Measurements from ENCODE around the gene TRPM3.

The TRPM3 gene

DNA sequence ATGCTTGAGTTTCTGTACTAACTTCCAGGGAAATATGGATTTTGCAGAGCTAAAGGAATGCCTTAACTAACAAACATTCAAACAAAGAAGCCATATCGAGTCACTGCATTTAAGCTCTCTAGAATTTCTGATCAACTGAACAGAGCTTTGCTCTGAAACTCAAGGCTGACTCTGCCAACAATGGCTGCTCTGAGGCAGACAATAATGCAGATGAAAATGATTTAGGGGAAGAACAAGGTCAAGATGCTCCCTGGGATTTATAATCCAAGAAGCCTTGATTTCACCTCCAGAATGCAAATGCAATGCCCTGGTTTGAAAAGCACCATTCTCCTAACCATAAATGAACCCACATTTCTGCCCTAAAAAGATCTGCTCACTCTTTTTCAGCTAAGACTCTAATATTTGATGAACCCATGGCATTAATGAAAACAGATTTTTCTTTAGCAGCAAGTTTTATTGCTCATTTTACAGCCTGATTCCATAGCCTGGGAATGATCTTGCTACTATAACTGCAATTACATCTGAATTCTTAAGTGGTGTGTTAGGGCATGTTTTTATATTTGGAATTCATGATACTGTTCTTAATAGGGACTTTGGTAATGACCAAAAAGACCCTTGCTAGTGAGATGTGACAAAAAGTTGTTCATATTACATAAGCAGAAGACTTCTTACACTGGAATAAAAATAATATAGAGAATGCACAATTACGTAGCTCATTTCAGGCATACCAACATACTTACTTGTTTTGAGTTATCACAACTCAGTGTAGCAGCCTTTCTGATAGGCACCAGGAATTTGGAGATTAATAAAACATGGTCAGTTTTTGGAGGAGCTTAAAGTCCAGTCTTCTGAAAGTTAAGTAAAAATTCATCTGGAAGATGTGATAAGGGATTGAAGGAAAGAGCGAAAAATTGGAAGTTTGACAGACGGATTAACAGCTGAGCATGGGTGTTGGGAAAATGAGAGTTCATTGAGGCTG, 169.4 kb downstream of the TRPM3 start:
- peaks cover 25% of the 10 kb centered on the region for H3K4me1 ChIP-seq (ENCODE audit: control insufficient read depth, insufficient read depth, low read length, poor library complexity, severe bottlenecking)
- H3K4me3 ChIP-seq (ENCODE audit: extremely low read depth, insufficient read depth, low read length, poor library complexity, severe bottlenecking) = no peak overlapping the region
- WGBS, 2 experiments (ENCODE audit: insufficient coverage in 2 of 2) = 94 to 96% methylated on average over 2 of the region's 4 CpGs
- no peaks in the 10 kb centered on the region for H3K9me3 ChIP-seq (ENCODE audit: control insufficient read depth, low read length)
- no peaks in the 10 kb centered on the region for H3K36me3 ChIP-seq (ENCODE audit: control insufficient read depth, insufficient read depth, low read length)
- no peak overlapping the region for H3K27ac ChIP-seq (ENCODE audit: low read depth, low read length, severe bottlenecking)

GRCh38 chr9:70950270-70950669, 171.2 kb downstream of the TRPM3 start:
- Histone ChIP-seq H3K9me3 (ENCODE audit: control insufficient read depth, low read length) (no peaks in the 10 kb centered on the region), H3K36me3 (ENCODE audit: control insufficient read depth, insufficient read depth, low read length) (no peaks in the 10 kb centered on the region), H3K27ac (ENCODE audit: low read depth, low read length, severe bottlenecking) (no peak overlapping the region), H3K4me1 (ENCODE audit: control insufficient read depth, insufficient read depth, low read length, poor library complexity, severe bottlenecking) (peaks cover 19% of the 10 kb centered on the region), H3K4me3 (ENCODE audit: extremely low read depth, insufficient read depth, low read length, poor library complexity, severe bottlenecking) (no peak overlapping the region)
- 64 to 100% methylated on average over 1 to 2 of the region's 2 CpGs for WGBS, 2 experiments (ENCODE audit: insufficient coverage in 2 of 2)

DNA sequence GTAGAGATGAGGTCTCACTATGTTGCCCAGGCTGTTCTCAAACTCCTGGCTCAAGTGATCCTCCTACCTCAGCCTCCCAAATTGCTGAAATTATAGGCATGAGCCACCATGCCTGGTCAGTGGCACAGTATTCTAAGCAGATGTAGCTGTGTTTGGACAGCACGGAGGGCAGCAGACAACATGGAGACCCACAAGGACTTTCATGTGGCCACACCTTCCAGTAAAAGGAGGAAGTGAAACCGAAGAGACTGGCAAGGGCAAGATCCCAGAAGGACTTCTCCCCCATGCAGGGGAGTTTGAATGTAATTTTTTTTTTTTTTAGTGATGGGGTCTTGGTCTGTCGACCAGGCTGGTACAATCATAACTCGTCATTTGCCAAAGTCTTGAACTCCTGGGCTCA, 172.2 kb downstream of the TRPM3 start:
- H3K4me3 ChIP-seq (ENCODE audit: extremely low read depth, insufficient read depth, low read length, poor library complexity, severe bottlenecking) = no peak overlapping the region
- no peak overlapping the region for H3K27ac ChIP-seq (ENCODE audit: low read depth, low read length, severe bottlenecking)
- H3K4me1 ChIP-seq (ENCODE audit: control insufficient read depth, insufficient read depth, low read length, poor library complexity, severe bottlenecking) = peaks cover 10% of the 10 kb centered on the region
- no peaks in the 10 kb centered on the region for H3K36me3 ChIP-seq (ENCODE audit: control insufficient read depth, insufficient read depth, low read length)
- H3K9me3 ChIP-seq (ENCODE audit: control insufficient read depth, low read length) = no peaks in the 10 kb centered on the region
- WGBS, 2 experiments (ENCODE audit: insufficient coverage in 2 of 2) = 89% methylated on average over 1 of the region's 4 CpGs; no CpG with 5 or more reads in 1 of the 2 experiments

- Histone ChIP-seq H3K27ac (ENCODE audit: low read depth, low read length, severe bottlenecking) (no peak overlapping the region), H3K4me1 (ENCODE audit: control insufficient read depth, insufficient read depth, low read length, poor library complexity, severe bottlenecking) (peaks cover 8% of the 10 kb centered on the region)
Measured at GRCh38 chr9:70948744-70949143, 172.7 kb downstream of the TRPM3 start.

DNA sequence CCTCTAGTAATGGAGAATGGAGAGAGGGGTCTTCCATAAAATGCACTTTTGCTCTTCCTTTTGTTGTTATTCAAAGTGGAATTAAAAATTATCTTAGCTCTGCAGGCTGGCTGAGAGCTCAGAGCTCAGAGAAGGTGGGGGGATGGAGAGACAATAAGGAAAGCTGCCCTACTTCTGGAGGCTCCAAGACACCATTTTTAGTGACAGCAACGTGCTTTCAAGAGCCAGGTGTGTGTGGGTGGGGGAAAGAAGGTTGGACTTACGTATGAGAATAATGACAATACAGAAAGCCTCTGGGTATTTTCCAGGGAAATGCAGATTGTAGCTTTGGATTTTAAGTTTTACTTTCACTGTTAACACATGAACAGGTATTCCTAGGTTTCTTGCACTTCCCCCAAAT, 173.9 kb downstream of the TRPM3 start:
- H3K9me3 ChIP-seq (ENCODE audit: control insufficient read depth, low read length) = no peaks in the 10 kb centered on the region
- H3K36me3 ChIP-seq (ENCODE audit: control insufficient read depth, insufficient read depth, low read length) = no peaks in the 10 kb centered on the region
- 56% methylated on average over 2 of the region's 2 CpGs; no CpG with 5 or more reads in 1 of the 2 experiments for WGBS, 2 experiments (ENCODE audit: insufficient coverage in 2 of 2)
- H3K4me1 ChIP-seq (ENCODE audit: control insufficient read depth, insufficient read depth, low read length, poor library complexity, severe bottlenecking) = no peaks in the 10 kb centered on the region
- no peak overlapping the region for H3K27ac ChIP-seq (ENCODE audit: low read depth, low read length, severe bottlenecking)
- no peak overlapping the region for H3K4me3 ChIP-seq (ENCODE audit: extremely low read depth, insufficient read depth, low read length, poor library complexity, severe bottlenecking)

More at GRCh38 chr9:70948744-70949143, 172.7 kb downstream of the TRPM3 start:
- no peak overlapping the region for H3K4me3 ChIP-seq (ENCODE audit: extremely low read depth, insufficient read depth, low read length, poor library complexity, severe bottlenecking)
- H3K36me3 ChIP-seq (ENCODE audit: control insufficient read depth, insufficient read depth, low read length) = no peaks in the 10 kb centered on the region
- no peaks in the 10 kb centered on the region for H3K9me3 ChIP-seq (ENCODE audit: control insufficient read depth, low read length)
- no CpG with 5 or more reads among the region's 1 CpG for WGBS, 2 experiments (ENCODE audit: insufficient coverage in 2 of 2)

DNA sequence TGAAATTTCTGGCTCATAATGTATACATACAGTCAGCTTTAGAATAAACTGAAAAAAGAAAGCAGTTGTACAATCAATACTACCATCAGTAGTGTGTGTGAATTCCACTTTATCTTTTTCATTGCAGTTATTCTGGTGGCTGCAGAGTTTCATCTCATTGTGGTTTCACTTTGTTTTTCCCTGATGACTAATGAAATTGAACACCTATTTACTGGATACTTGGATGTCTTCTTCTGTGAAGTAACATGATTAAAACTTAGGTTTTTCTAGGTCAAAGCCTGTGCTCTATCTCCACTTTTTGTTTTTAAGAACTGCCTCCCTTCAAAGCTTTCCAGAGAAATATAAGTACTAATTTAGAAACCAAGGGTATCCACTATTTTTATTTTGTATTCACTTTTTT, 174.3 kb downstream of the TRPM3 start:
- H3K4me3 ChIP-seq (ENCODE audit: extremely low read depth, insufficient read depth, low read length, poor library complexity, severe bottlenecking) = no peak overlapping the region
- H3K36me3 ChIP-seq (ENCODE audit: control insufficient read depth, insufficient read depth, low read length) = no peaks in the 10 kb centered on the region
- no peaks in the 10 kb centered on the region for H3K4me1 ChIP-seq (ENCODE audit: control insufficient read depth, insufficient read depth, low read length, poor library complexity, severe bottlenecking)
- no peaks in the 10 kb centered on the region for H3K9me3 ChIP-seq (ENCODE audit: control insufficient read depth, low read length)
- no peak overlapping the region for H3K27ac ChIP-seq (ENCODE audit: low read depth, low read length, severe bottlenecking)

DNA sequence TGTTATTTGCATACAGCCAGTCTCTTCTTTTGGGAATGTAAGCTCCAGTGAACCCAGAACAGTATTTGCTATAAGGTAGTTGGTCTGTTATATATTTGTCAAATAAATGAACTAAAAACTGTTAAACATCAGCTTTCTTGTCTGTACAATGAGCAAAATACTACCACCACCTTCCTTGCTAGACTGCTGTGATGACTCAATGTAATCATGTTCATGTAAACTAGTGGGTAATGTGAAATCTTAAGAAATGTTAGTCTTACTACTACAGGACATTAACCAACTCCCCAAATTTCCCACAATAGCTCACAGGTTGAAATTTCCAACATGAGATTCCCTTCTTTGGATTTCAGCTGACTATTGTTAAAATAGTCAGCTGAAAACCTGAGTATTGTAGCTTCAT, 176.1 kb downstream of the TRPM3 start:
- Histone ChIP-seq H3K4me3 (ENCODE audit: extremely low read depth, insufficient read depth, low read length, poor library complexity, severe bottlenecking) (no peak overlapping the region), H3K4me1 (ENCODE audit: control insufficient read depth, insufficient read depth, low read length, poor library complexity, severe bottlenecking) (no peaks in the 10 kb centered on the region), H3K36me3 (ENCODE audit: control insufficient read depth, insufficient read depth, low read length) (no peaks in the 10 kb centered on the region), H3K9me3 (ENCODE audit: control insufficient read depth, low read length) (no peaks in the 10 kb centered on the region), H3K27ac (ENCODE audit: low read depth, low read length, severe bottlenecking) (no peak overlapping the region)

GRCh38 chr9:70941191-70941590, 180.2 kb downstream of the TRPM3 start:
- H3K4me1 ChIP-seq (ENCODE audit: control insufficient read depth, insufficient read depth, low read length, poor library complexity, severe bottlenecking) = peaks cover 4% of the 10 kb centered on the region
- no peaks in the 10 kb centered on the region for H3K9me3 ChIP-seq (ENCODE audit: control insufficient read depth, low read length)
- H3K27ac ChIP-seq (ENCODE audit: low read depth, low read length, severe bottlenecking) = no peak overlapping the region
- H3K36me3 ChIP-seq (ENCODE audit: control insufficient read depth, insufficient read depth, low read length) = no peaks in the 10 kb centered on the region
- no peak overlapping the region for H3K4me3 ChIP-seq (ENCODE audit: extremely low read depth, insufficient read depth, low read length, poor library complexity, severe bottlenecking)
- 86 to 100% methylated on average over 1 to 2 of the region's 4 CpGs for WGBS, 2 experiments (ENCODE audit: insufficient coverage in 2 of 2)

DNA sequence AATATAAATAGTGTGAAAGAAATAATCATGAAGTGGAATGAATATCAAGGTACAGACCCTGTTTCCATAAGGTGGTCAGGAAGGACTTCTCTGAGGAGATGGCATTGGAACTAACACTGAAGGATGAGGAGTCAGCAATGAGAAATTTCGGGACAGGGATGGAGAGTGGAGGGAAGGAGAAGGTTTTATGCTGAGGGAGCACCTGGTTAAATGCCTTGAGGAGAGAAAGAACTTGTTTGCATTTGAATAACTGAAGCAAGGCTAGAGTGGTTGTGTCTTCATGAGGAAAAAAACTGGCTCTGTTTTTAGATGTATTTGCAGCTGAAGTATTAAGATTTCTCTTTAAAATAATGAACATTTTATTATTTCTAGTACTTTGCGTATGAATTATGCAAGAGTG, 180.8 kb downstream of the TRPM3 start:
- Histone ChIP-seq H3K9me3 (ENCODE audit: control insufficient read depth, low read length) (no peaks in the 10 kb centered on the region), H3K4me1 (ENCODE audit: control insufficient read depth, insufficient read depth, low read length, poor library complexity, severe bottlenecking) (peaks cover 4% of the 10 kb centered on the region), H3K4me3 (ENCODE audit: extremely low read depth, insufficient read depth, low read length, poor library complexity, severe bottlenecking) (no peak overlapping the region), H3K27ac (ENCODE audit: low read depth, low read length, severe bottlenecking) (no peak overlapping the region), H3K36me3 (ENCODE audit: control insufficient read depth, insufficient read depth, low read length) (no peaks in the 10 kb centered on the region)
- 11 to 50% methylated on average over 1 to 2 of the region's 2 CpGs for WGBS, 2 experiments (ENCODE audit: insufficient coverage in 2 of 2)

DNA sequence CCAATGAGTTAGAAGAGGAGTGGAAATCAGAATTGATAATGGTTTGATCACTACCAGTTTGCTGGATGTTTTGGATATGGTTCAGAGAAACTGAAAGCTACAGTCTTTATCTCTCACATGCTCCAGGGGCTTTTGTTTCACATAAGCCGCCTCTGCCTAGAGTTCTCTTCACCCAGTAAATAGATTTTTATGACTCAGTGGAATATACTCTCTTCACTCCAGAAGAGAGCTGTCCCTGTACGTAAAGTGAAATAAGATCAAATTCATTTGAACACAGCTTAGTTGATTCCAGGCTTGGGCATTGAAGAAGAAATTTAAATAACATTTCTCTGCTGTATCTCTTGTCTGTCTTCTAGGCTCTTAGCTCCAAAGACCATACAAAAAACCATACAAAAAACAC, 184.9 kb downstream of the TRPM3 start:
- H3K36me3 ChIP-seq (ENCODE audit: control insufficient read depth, insufficient read depth, low read length) = no peaks in the 10 kb centered on the region
- H3K27ac ChIP-seq (ENCODE audit: low read depth, low read length, severe bottlenecking) = no peak overlapping the region
- WGBS, 2 experiments (ENCODE audit: insufficient coverage in 2 of 2) = no CpG with 5 or more reads among the region's 2 CpGs

GRCh38 chr9:70935856-70936255, 185.6 kb downstream of the TRPM3 start:
- H3K9me3 ChIP-seq (ENCODE audit: control insufficient read depth, low read length) = no peaks in the 10 kb centered on the region
- H3K4me3 ChIP-seq (ENCODE audit: extremely low read depth, insufficient read depth, low read length, poor library complexity, severe bottlenecking) = no peak overlapping the region
- no peaks in the 10 kb centered on the region for H3K36me3 ChIP-seq (ENCODE audit: control insufficient read depth, insufficient read depth, low read length)
- H3K27ac ChIP-seq (ENCODE audit: low read depth, low read length, severe bottlenecking) = no peak overlapping the region
- H3K4me1 ChIP-seq (ENCODE audit: control insufficient read depth, insufficient read depth, low read length, poor library complexity, severe bottlenecking) = peaks cover 4% of the 10 kb centered on the region

More for the DNA sequence above, 184.9 kb downstream of the TRPM3 start:
- H3K9me3 ChIP-seq (ENCODE audit: control insufficient read depth, low read length) = no peaks in the 10 kb centered on the region
- H3K4me3 ChIP-seq (ENCODE audit: extremely low read depth, insufficient read depth, low read length, poor library complexity, severe bottlenecking) = no peak overlapping the region
- H3K4me1 ChIP-seq (ENCODE audit: control insufficient read depth, insufficient read depth, low read length, poor library complexity, severe bottlenecking) = peaks cover 4% of the 10 kb centered on the region
